Measurements from ENCODE around the gene CNPY2. TPM values are rescaled to one million over a fixed set of nuclear protein-coding genes. Genes with fewer than 3 reads are reported as not detected.
A peak's percentile ranks its signal among the peaks of the same experiment; 100 is the strongest.

CNPY2 gene
- total and polyA plus RNA-seq, 2 of the 13 experiments (the other 11 are each of a cell fraction or from before 2014, with no cell fraction given), result 285 to 356 TPM

- no peak for TF ChIP-seq ZFP37 (CRISPR knock-in tag; IDR thresholded peaks at IDR 0.05; ENCODE audit: borderline replicate concordance)
- TF ChIP-seq TERF1 (CRISPR knock-in tag; IDR thresholded peaks at IDR 0.05), result no peak
- no peak for TF ChIP-seq ZBTB1 (CRISPR knock-in tag; IDR thresholded peaks at IDR 0.05; ENCODE audit: borderline replicate concordance)
- no peak for TF ChIP-seq MED13 (CRISPR knock-in tag; IDR thresholded peaks at IDR 0.05)
- peak; percentile 6; the same call in 1 of the 2 replicates for TF ChIP-seq MIER3 (CRISPR knock-in tag; IDR thresholded peaks at IDR 0.05; ENCODE audit: borderline replicate concordance)
- TF ChIP-seq CHCHD3 (CRISPR knock-in tag; IDR thresholded peaks at IDR 0.05), result no peak
- 0 out of 2 replicates have a peak, but pooled peaks have one; percentile 24 for TF ChIP-seq ETS1 (CRISPR knock-in tag; IDR thresholded peaks at IDR 0.05)
- no peak for TF ChIP-seq ZNF367 (CRISPR knock-in tag; IDR thresholded peaks at IDR 0.05; ENCODE audit: borderline replicate concordance)
- TF ChIP-seq PHF20 (CRISPR knock-in tag; IDR thresholded peaks at IDR 0.05), result peak; percentile 66
- TF ChIP-seq U2AF1 (optimal IDR thresholded peaks at IDR 0.05; ENCODE audit: low read depth, low read length), result no peak
- no peak for TF ChIP-seq ZNF512B (CRISPR knock-in tag; IDR thresholded peaks at IDR 0.05; ENCODE audit: borderline replicate concordance)
- TF ChIP-seq ZNF780A (CRISPR knock-in tag; IDR thresholded peaks at IDR 0.05), result no peak
- 0 out of 2 replicates have a peak, but pooled peaks have one; percentile 58 for TF ChIP-seq BORCS8-MEF2B (CRISPR knock-in tag; IDR thresholded peaks at IDR 0.05)
- no peak for TF ChIP-seq MBD4 (IDR thresholded peaks at IDR 0.05; ENCODE audit: borderline replicate concordance, low read length)
- peak; percentile 42 for TF ChIP-seq CHD2 (IDR thresholded peaks at IDR 0.05; ENCODE audit: low read depth, low read length)
- TF ChIP-seq ZSCAN5A (CRISPR knock-in tag; IDR thresholded peaks at IDR 0.05; ENCODE audit: borderline replicate concordance), result no peak
- peak; percentile 89 for TF ChIP-seq ZMYM4 (CRISPR knock-in tag; IDR thresholded peaks at IDR 0.05)
- no peak for TF ChIP-seq ZNF317 (CRISPR knock-in tag; IDR thresholded peaks at IDR 0.05)
- no peak for TF ChIP-seq SCMH1 (CRISPR knock-in tag; IDR thresholded peaks at IDR 0.05; ENCODE audit: borderline replicate concordance)
- no peak for TF ChIP-seq FOSL1 (CRISPR knock-in tag; IDR thresholded peaks at IDR 0.05; ENCODE audit: borderline replicate concordance)
- TF ChIP-seq U2AF2 (IDR thresholded peaks at IDR 0.05; ENCODE audit: low read depth, low read length), result no peak
- no peak for TF ChIP-seq ZNF790 (CRISPR knock-in tag; IDR thresholded peaks at IDR 0.05; ENCODE audit: borderline replicate concordance)
- 0 out of 2 replicates have a peak, but pooled peaks have one; percentile 55 for TF ChIP-seq ZNF343 (CRISPR knock-in tag; IDR thresholded peaks at IDR 0.05)
Measured at GRCh38 chr12:56359851-56360767, 44.3 kb upstream of the CNPY2 start, which contains the start of gene STAT2 (continued).

Measured in HepG2 (cell line).